Testis (tissue), 3 donors: ENCODE data around the gene PRRX1. TPM values are rescaled to one million over a fixed set of nuclear protein-coding genes. Genes with fewer than 3 reads are reported as not detected.

ENCODE experiments used
- DNase-seq: peaks from one replicate; pipeline ENCODE4 v3.0.0-alpha.2; 2019
- H3K27ac ChIP-seq, 2 donors: fragments of 200-600 bp; sonication (generic); one replicate each; pipeline ENCODE4 v1.5.1; 2019
- H3K27me3 ChIP-seq: fragments of 200-600 bp; sonication (generic); one replicate; pipeline ENCODE4 v1.5.1; 2019
- H3K36me3 ChIP-seq: fragments of 200-600 bp; sonication (generic); one replicate; pipeline ENCODE4 v1.5.1; 2017; ENCODE audit warnings: low read depth; ENCODE audit errors: missing control alignments
- H3K4me1 ChIP-seq: fragments of 200-600 bp; sonication (generic); one replicate; pipeline ENCODE4 v1.5.1; 2019
- H3K4me3 ChIP-seq, 2 donors: fragments of 200-600 bp; sonication (generic); one replicate each; pipeline ENCODE4 v1.5.1; 2017 to 2019
- H3K9me3 ChIP-seq: fragments of 200-600 bp; sonication (generic); one replicate; pipeline ENCODE4 v1.5.1; 2017
- CTCF ChIP-seq, 3 experiments: fragments of 450-650 bp in 2 of 3; fragments of 200-600 bp in 1 of 3; sonication (generic) in 1 of 3; IDR thresholded peaks; one replicate each; pipeline ENCODE4 v1.5.1; 2016 to 2019; ENCODE audit warnings: antibody characterized with exemption in 3 of 3, mild to moderate bottlenecking in 2 of 3, moderate library complexity in 1 of 3
- POLR2A ChIP-seq: fragments of 450-650 bp; IDR thresholded peaks from one replicate; pipeline ENCODE4 v1.6.1; 2017; ENCODE audit warnings: antibody characterized with exemption, mild to moderate bottlenecking, moderate library complexity
- WGBS, 2 donors: methylation state at CpG; one replicate each; pipeline ENCODE4 v1.1.5; 2018; 5-methylcytosine and 5-hydroxymethylcytosine counted together
- intact Hi-C: fragments of 100-400 bp; cut with DNase I; formaldehyde crosslinking; loops from one replicate; pipeline ENCODE4 v1.15.1; 2023; ENCODE audit warnings: low total_unique reads
- polyA plus RNA-seq: library from polyadenylated mRNA; stranded (reverse); fragments of 350-450 nt; fragmentation: Illumina TruSeq; extraction: RNeasy Lipid Tissue Mini Kit (QIAGEN cat#74804); gene quantifications from one replicate; pipeline ENCODE4 v1.2.3, GENCODE V29; 2014; ENCODE audit warnings: low read depth, low replicate concordance; ENCODE audit not compliant: insufficient read depth
- total RNA-seq, 2 donors: library from RNA; depleted of rRNA; stranded (reverse); fragments of >200 nt; gene quantifications; one replicate each; pipeline ENCODE4 v1.2.3, GENCODE V29; 2016

Gene PRRX1
- total and polyA plus RNA-seq, 3 donors from 2014 or later = 26.3 to 74.8 (median 28.5) TPM

GRCh38 chr1:170669107-170669445 lies 5.1 kb downstream of the PRRX1 start:
- no peak overlapping the region for H3K4me3 ChIP-seq
- no peak overlapping the region for H3K27ac ChIP-seq
- intact Hi-C loops = no loop called here
- no peaks in the 10 kb centered on the region for H3K36me3 ChIP-seq
- no peaks in the 10 kb centered on the region for H3K9me3 ChIP-seq
- 47% methylated on average over 8 of the region's 8 CpGs for WGBS, 2 donors
- TF ChIP-seq CTCF (IDR thresholded peaks at IDR 0.05) (no peak), POLR2A (no peak)
- no peak for DNase-seq
- no peaks in the 10 kb centered on the region for H3K27me3 ChIP-seq
- H3K4me1 ChIP-seq = peaks cover 19% of the 10 kb centered on the region

- Histone ChIP-seq H3K27me3 (no peaks in the 10 kb centered on the region), H3K36me3 (no peaks in the 10 kb centered on the region), H3K9me3 (no peaks in the 10 kb centered on the region), H3K27ac (no peak overlapping the region), H3K4me1 (peaks cover 19% of the 10 kb centered on the region), H3K4me3 (no peak overlapping the region)
- intact Hi-C loops = no loop called here
- DNase-seq = no peak
- TF ChIP-seq POLR2A (no peak), CTCF (IDR thresholded peaks at IDR 0.05) (no peak)
- WGBS, 2 donors = 41 to 50% methylated on average over 22 of the region's 22 CpGs
These were observed 5.9 kb downstream of the PRRX1 start for GRCh38 chr1:170669586-170670530.

GRCh38 chr1:170670802-170671628 lies 7.1 kb downstream of the PRRX1 start:
- Histone ChIP-seq H3K27ac (peak overlapping the region in 1 of 2 donors; percentile 24), H3K9me3 (no peaks in the 10 kb centered on the region), H3K4me3 (no peak overlapping the region), H3K4me1 (peaks cover 20% of the 10 kb centered on the region), H3K36me3 (no peaks in the 10 kb centered on the region), H3K27me3 (no peaks in the 10 kb centered on the region)
- WGBS, 2 donors = 28 to 34% methylated on average over 29 of the region's 29 CpGs
- intact Hi-C loops = no loop called here
- TF ChIP-seq CTCF (IDR thresholded peaks at IDR 0.05) (peak in 2 of 3 experiments; percentile 52 to 69), POLR2A (no peak)
- peak; percentile 70 for DNase-seq

- WGBS, 2 donors = 60 to 61% methylated on average over 4 of the region's 4 CpGs
- TF ChIP-seq CTCF (IDR thresholded peaks at IDR 0.05) (no peak), POLR2A (no peak)
- no peak for DNase-seq
- intact Hi-C loops = no loop called here
- H3K4me3 ChIP-seq = no peak overlapping the region
- no peak overlapping the region for H3K27ac ChIP-seq
- H3K4me1 ChIP-seq = peaks cover 20% of the 10 kb centered on the region
- H3K9me3 ChIP-seq = no peaks in the 10 kb centered on the region
- no peaks in the 10 kb centered on the region for H3K27me3 ChIP-seq
- H3K36me3 ChIP-seq = no peaks in the 10 kb centered on the region
These were observed 7.7 kb downstream of the PRRX1 start for GRCh38 chr1:170671629-170671963.
